MM.1S (cell line): ENCODE data around the gene PIK3R2.

Experiments used
- DNase-seq: peaks from one replicate; pipeline ENCODE4 v3.0.0-alpha.2; 2015
- H2AFZ ChIP-seq: fragments of 300-600 bp; sonication (generic); 2 replicates; pipeline ENCODE4 v1.6.0; 2016; ENCODE audit warnings: antibody characterized with exemption, low read length
- H3F3A ChIP-seq: fragments of 300-600 bp; sonication (generic); 2 replicates; pipeline ENCODE4 v1.6.1; 2016; ENCODE audit warnings: mild to moderate bottlenecking, antibody characterized with exemption, low read length, moderate library complexity, mixed read lengths; ENCODE audit not compliant: insufficient read depth
- H3K27ac ChIP-seq: fragments of 300-600 bp; sonication (generic); 2 replicates; pipeline ENCODE4 v1.5.1; 2016; ENCODE audit warnings: mild to moderate bottlenecking, low read length
- H3K27me3 ChIP-seq: fragments of 300-600 bp; sonication (generic); replicated peaks from 2 replicates; pipeline ENCODE4 v1.6.0; 2016; ENCODE audit warnings: low read length; ENCODE audit not compliant: insufficient read depth
- H3K36me3 ChIP-seq: fragments of 300-600 bp; sonication (generic); replicated peaks from 2 replicates; pipeline ENCODE4 v1.6.1; 2016; ENCODE audit warnings: mild to moderate bottlenecking, low read length, mixed read lengths; ENCODE audit not compliant: insufficient read depth
- H3K4me1 ChIP-seq: fragments of 300-600 bp; sonication (generic); 2 replicates; pipeline ENCODE4 v1.6.1; 2016; ENCODE audit warnings: low read length, mixed read lengths
- H3K4me2 ChIP-seq: fragments of 300-600 bp; sonication (generic); 2 replicates; pipeline ENCODE4 v1.6.0; 2016; ENCODE audit warnings: low read depth, low read length
- H3K4me3 ChIP-seq: fragments of 300-600 bp; sonication (generic); 2 replicates; pipeline ENCODE4 v1.5.1; 2016; ENCODE audit warnings: low read length, mixed read lengths
- H3K79me2 ChIP-seq: fragments of 300-600 bp; sonication (generic); 2 replicates; pipeline ENCODE4 v1.6.1; 2016; ENCODE audit warnings: mixed run types, low read length, mixed read lengths
- H3K9ac ChIP-seq: fragments of 300-600 bp; sonication (generic); 2 replicates; pipeline ENCODE4 v1.6.1; 2016; ENCODE audit warnings: low read length, mixed read lengths
- H3K9me2 ChIP-seq: fragments of 300-600 bp; sonication (generic); replicated peaks from 2 replicates; pipeline ENCODE4 v1.6.1; 2016; ENCODE audit warnings: mild to moderate bottlenecking, low read length, mixed read lengths; ENCODE audit not compliant: insufficient read depth
- H3K9me3 ChIP-seq: fragments of 300-600 bp; sonication (generic); replicated peaks from 2 replicates; pipeline ENCODE4 v1.6.1; 2016; ENCODE audit warnings: mild to moderate bottlenecking, low read length, mixed read lengths; ENCODE audit not compliant: insufficient read depth
- H4K20me1 ChIP-seq: fragments of 300-600 bp; sonication (generic); 2 replicates; pipeline ENCODE4 v1.6.1; 2016; ENCODE audit warnings: mild to moderate bottlenecking, low read length, moderate library complexity, mixed read lengths; ENCODE audit not compliant: insufficient read depth
- EZH2 ChIP-seq: fragments of 300-600 bp; sonication (generic); optimal IDR thresholded peaks from 2 replicates; pipeline ENCODE3; 2017; ENCODE audit warnings: low read depth, mild to moderate bottlenecking, antibody characterized with exemption, low read length, mixed read lengths
- EZH2phosphoT487 ChIP-seq: fragments of 300-600 bp; sonication (generic); IDR thresholded peaks from 2 replicates; pipeline ENCODE4 v1.6.1; 2018; ENCODE audit warnings: antibody characterized with exemption, low read length
- TF ChIP-seq, protein P1 (sequence below): fragments of 300-600 bp; sonication (generic); IDR thresholded peaks from 2 replicates; pipeline ENCODE4 v1.5.1; 2016; ENCODE audit warnings: antibody characterized with exemption, low read length, mixed read lengths

The PIK3R2 gene

DNA sequence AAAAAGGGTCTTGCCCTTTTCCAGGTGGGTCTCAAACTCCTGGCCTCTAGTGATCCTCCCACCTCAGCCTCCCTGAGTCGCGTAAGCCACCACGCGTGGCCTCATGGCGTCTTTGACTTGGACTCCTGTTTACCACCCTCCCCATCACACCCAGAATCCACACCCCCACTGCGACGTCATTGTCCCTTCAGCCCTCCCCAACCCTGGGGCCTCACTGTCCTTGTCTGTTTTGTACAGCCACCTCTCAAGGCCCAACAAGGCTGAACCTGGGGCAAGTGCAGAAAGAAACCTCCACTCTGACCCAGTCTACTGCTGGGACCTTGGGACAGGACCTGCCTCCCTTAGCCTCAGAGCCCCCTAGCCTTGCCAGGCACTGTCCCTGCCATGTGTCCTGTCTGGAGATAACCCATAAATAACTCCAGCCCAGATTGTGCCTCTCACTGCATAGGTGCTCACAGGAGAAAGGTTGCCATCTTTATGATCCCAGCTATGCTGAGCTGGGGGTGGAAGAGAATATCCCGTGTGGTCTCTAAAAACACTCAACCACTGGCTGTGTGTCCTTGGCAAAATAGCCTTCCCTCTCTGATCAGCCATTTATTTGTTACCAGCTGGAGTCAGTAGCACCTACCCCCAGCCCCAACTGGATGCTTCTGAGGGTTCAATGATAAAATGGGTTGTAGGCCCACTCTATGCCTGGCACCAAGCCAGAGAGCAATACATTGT lies 18.8 kb downstream of the PIK3R2 start:
- no peak overlapping the region for H3K27ac ChIP-seq
- H3F3A ChIP-seq: peaks cover 10% of the 10 kb centered on the region; the same call in 1 of the 2 replicates

DNA sequence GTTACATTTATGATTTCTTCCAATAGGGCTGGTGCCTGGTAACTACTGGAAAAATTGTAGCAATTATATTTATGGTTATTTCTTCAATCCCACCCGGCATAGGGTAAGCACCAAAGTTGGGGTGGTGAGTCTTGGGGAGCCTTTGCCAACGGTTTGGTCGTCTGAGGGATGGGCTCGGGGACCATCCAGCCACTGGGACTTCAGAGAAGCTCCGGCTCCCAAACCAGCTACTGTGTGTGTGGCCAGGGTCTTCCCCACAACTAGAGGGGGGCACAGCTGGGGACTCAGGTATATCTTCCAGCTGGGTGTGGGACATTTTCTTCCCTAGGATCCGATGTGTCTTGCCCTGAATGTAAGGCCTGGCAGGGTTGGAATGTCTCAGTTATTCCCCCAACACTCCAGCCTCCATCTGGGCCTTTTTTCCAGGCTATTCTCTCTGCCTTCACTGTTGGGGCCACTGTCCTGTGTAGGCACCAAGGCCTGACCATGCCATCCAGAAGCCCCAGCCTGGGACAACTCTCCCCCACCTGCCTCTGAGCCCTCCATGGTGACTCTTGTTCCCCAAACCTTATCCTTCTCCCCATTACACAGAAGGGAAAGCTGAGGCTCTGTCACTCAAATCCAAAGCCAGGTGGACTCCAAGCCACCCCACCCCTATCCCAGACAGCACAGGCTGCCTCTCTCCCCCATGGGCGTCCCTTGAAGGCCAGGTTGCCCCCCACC lies 19.5 kb downstream of the PIK3R2 start:
- no peak for TF ChIP-seq EZH2
- TF ChIP-seq EZH2phosphoT487: no peak
- TF ChIP-seq, protein P1, sequence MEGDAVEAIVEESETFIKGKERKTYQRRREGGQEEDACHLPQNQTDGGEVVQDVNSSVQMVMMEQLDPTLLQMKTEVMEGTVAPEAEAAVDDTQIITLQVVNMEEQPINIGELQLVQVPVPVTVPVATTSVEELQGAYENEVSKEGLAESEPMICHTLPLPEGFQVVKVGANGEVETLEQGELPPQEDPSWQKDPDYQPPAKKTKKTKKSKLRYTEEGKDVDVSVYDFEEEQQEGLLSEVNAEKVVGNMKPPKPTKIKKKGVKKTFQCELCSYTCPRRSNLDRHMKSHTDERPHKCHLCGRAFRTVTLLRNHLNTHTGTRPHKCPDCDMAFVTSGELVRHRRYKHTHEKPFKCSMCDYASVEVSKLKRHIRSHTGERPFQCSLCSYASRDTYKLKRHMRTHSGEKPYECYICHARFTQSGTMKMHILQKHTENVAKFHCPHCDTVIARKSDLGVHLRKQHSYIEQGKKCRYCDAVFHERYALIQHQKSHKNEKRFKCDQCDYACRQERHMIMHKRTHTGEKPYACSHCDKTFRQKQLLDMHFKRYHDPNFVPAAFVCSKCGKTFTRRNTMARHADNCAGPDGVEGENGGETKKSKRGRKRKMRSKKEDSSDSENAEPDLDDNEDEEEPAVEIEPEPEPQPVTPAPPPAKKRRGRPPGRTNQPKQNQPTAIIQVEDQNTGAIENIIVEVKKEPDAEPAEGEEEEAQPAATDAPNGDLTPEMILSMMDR: no peak
- Histone ChIP-seq H3K27ac (no peak overlapping the region), H3F3A (peaks cover 10% of the 10 kb centered on the region; the same call in 1 of the 2 replicates), H3K27me3 (no peaks in the 10 kb centered on the region), H3K79me2 (peaks cover 5% of the 10 kb centered on the region; the same call in 1 of the 2 replicates), H3K9ac (no peak overlapping the region), H3K9me2 (no peaks in the 10 kb centered on the region), H3K4me1 (peaks cover 8% of the 10 kb centered on the region; the same call in 1 of the 2 replicates), H3K9me3 (no peaks in the 10 kb centered on the region), H4K20me1 (no peaks in the 10 kb centered on the region), H3K4me2 (no peak overlapping the region), H3K4me3 (no peak overlapping the region), H3K36me3 (no peaks in the 10 kb centered on the region), H2AFZ (no peak overlapping the region)
- no peak for DNase-seq

More for the DNA sequence above, 18.8 kb downstream of the PIK3R2 start:
- peak; percentile 1 for DNase-seq
- Histone ChIP-seq H4K20me1 (no peaks in the 10 kb centered on the region), H3K79me2 (peaks cover 5% of the 10 kb centered on the region; the same call in 1 of the 2 replicates), H3K9ac (no peak overlapping the region), H3K4me3 (no peak overlapping the region), H3K9me3 (no peaks in the 10 kb centered on the region), H3K9me2 (no peaks in the 10 kb centered on the region), H3K27me3 (no peaks in the 10 kb centered on the region), H3K36me3 (no peaks in the 10 kb centered on the region), H3K4me2 (no peak overlapping the region), H3K4me1 (peaks cover 8% of the 10 kb centered on the region; the same call in 1 of the 2 replicates), H2AFZ (no peak overlapping the region)
- no peak for TF ChIP-seq EZH2
- TF ChIP-seq, protein P1: no peak
- TF ChIP-seq EZH2phosphoT487: no peak

DNA sequence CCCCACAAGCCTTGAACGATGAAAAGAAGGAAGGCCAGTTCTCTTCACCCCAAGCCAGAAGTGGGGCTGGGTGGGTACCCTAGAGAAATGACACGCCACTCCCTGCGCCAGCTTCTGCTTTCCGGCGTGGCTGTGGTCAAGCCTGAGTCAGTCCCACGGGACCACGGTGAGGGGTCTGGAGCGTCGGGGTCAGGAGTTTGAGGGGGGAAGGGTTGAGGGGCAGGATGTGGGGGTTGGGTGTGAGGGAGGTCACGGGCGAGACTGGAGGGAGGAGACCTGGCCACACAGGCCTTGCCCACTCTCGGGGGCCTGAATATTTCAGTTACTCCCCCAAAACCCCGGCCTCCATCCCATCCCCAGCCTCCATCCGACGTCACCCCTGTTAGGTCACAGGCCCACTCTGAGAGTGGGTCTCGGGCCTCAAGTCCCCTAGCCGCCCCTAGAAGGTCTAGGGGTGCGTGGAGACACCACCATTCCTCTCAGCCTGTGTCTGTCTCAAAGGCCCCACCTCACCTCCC lies 20.1 kb downstream of the PIK3R2 start:
- peaks cover 10% of the 10 kb centered on the region; the same call in 1 of the 2 replicates for H3F3A ChIP-seq
- H3K27me3 ChIP-seq: no peaks in the 10 kb centered on the region
- peak overlapping the region; percentile 64; the same call in 1 of the 2 replicates for H3K4me3 ChIP-seq
- no peak overlapping the region; the same call in 1 of the 2 replicates for H3K27ac ChIP-seq
- peak overlapping the region; percentile 97 for H3K4me2 ChIP-seq
- no peaks in the 10 kb centered on the region for H4K20me1 ChIP-seq
- peaks cover 5% of the 10 kb centered on the region; the same call in 1 of the 2 replicates for H3K79me2 ChIP-seq
- DNase-seq: no peak
- H3K9ac ChIP-seq: peak overlapping the region; percentile 60; the same call in 1 of the 2 replicates
- TF ChIP-seq EZH2: no peak
- TF ChIP-seq, protein P1: no peak
- no peak for TF ChIP-seq EZH2phosphoT487
- no peaks in the 10 kb centered on the region for H3K9me2 ChIP-seq
- H3K9me3 ChIP-seq: no peaks in the 10 kb centered on the region
- H3K4me1 ChIP-seq: peaks cover 8% of the 10 kb centered on the region; the same call in 1 of the 2 replicates
- H3K36me3 ChIP-seq: no peaks in the 10 kb centered on the region
- peak overlapping the region; percentile 63 for H2AFZ ChIP-seq
